Left kidney (tissue), 2 donors: Measurements from ENCODE around the gene RXYLT1. TPM values are rescaled to one million over a fixed set of nuclear protein-coding genes. Genes with fewer than 3 reads are reported as not detected.

ENCODE experiments used
- DNase-seq: peaks from one replicate; pipeline ENCODE4 v3.0.0-alpha.2; 2013
- polyA plus RNA-seq: library from polyadenylated mRNA; unstranded; fragments of 120-200 nt; gene quantifications from one replicate; pipeline ENCODE4 v1.2.1, GENCODE V29; 2013; ENCODE audit not compliant: insufficient read length

Gene RXYLT1
- polyA plus RNA-seq, 1 donor = 31.9 TPM

DNA sequence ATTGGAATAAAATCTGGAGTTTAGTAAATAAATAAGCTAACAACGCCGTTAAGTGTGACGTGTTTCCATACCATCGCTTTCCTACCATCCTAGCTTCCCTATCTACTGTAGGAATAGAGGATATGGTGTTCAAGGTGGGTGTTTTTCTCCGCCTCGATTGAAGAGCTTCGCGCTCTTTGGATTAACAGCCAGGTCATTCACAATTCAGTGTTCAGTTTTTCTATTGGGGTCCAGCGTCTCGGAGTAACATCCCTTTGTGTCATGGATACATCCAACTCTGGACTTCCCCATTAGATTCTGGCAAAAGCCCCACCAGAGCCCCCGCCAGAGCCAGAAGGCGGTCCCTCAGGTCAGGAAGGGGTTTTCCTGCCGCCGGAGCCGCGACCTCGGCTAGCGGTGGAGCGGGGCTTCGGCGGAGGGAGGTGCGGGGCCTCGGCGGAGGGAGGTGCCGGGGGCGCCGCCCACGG lies 63.6 kb downstream of the RXYLT1 start:
- no peak for DNase-seq

DNA sequence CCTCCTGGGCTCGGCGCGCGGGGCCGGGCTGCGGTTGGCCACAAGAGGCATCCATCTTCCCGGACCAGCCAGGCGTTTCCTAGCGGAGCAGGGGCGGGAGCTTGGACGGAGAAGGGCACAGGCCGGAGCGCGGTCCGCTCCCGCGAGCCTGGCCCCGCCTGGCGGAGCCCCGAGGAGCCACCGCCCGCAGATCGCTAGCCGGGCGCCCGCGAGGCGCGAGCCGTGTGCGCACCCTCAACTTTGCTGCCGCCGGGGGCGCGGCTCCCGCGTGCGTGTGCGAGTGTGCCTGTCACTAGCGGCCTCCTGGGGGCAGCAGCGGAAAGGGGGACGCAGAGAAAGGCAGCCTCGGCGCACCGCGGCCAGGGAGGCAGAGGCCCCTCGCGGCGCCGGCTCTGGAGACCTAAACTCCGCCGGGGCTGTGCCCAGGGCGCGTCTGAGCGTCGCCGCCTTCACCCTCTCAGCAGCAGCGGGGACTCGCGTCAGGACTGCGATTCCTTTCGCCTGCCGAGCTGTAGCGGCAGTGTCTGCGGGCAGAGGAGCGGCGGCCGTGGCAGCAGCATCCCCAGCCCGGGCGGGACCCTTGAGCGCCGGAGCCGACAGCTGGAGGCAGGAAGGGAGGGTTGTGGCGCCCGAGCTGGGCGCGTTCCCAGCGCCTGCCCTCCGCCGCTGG lies 64.1 kb downstream of the RXYLT1 start:
- peak; percentile 91 for DNase-seq

DNA sequence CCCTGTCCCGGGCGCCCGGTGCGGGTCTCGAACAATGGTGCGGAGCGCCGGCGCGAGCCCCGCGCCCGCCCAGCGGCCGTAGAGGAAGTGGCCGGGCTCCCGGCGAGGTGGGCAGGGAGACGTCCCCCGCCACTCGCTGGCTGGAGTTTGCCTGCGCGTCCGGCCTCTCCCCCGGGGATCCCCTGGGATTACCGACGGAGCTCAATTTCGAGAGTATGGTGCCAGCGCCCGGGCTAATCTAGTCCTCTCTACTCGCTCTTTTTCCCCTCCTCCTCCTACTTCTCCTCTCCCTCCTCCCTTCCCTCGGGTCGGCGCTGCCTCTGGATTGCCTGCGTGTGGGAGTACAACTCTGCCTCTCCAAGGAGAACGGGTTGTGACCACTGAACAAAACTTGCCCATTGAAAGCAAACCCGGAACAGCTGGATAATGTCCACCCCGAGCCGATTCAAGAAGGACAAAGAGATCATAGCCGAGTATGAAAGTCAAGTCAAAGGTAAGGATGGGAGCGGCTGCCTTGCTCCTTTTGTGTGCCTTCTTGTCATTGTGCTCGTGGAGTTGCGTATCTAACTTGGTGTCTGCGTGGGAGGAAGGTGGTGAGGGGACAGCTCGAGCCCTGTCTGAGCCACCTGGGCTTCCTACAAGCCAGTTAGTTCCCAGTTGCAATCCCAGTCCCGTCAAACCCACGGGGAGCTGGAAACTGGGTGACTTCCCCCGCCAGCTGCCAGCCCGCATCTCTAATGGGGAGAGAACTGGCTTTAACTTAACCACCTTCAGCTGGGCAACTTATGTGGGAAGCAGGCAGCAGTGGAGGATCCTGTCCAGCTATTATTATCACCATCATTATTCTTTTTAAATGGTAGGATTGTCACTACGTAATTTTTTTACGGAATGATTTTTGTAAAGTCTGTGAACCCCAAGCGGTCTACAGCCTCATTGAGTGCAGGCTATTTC lies 65.0 kb downstream of the RXYLT1 start, which contains the start of gene SRGAP1:
Gene SRGAP1, plus strand, starts transcription at position 310 of the 951 bp plus-strand sequence. Its CDS starts 117 bp downstream, at position 427.
- peak; percentile 81 for DNase-seq

DNA sequence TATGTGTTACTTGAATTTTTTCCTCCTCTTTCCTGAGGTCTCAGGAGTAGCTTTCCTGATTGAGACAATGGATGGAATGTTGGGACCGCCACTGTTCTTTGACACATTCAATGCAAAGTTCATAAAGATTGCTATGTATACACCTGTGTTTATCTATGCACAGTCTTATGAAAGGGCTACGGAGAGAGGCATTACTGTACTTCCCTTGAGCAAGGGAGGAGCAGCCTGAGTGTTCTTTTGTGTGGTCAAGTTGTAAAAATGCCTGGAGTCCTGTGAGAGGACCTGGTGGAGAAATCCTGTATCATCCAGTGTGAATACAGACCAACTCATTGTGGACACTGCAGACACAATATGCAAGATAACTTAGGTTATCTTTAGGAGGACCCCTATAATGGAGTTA lies 66.0 kb downstream of the RXYLT1 start:
- no peak for DNase-seq

DNA sequence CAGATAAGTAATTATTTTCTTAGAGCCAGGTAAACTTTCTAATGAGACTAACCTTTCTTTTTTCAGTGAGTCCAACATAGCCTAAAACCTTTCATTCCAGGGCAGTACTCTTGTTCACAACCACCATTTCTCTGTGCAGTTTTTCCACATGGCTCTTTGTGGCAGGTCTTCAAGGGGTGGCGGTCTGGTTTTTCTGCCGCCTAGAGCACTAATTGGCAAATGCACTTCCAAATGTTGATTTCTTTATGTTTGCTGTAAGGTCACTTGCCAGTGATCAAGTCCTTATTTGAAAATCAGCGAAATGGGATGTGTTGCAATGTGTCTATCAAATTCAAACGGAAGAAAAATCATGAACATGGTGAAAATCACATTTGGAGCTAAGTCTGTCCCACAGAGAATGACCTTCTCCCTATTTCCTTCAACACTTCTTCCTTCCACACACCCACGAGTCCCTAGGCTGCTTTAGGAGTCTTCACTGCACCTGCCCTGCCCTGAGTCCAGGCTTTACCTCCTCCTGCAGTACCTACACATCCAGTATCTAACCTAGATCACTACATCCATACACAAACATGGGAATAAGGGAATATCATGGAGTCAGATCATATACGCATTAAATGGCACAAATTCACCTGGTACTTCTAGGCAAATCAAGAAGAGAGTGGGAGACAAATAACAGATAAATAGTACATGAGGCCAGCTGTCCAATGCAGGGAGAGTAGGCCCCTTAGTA lies 66.7 kb downstream of the RXYLT1 start:
- DNase-seq = no peak

DNA sequence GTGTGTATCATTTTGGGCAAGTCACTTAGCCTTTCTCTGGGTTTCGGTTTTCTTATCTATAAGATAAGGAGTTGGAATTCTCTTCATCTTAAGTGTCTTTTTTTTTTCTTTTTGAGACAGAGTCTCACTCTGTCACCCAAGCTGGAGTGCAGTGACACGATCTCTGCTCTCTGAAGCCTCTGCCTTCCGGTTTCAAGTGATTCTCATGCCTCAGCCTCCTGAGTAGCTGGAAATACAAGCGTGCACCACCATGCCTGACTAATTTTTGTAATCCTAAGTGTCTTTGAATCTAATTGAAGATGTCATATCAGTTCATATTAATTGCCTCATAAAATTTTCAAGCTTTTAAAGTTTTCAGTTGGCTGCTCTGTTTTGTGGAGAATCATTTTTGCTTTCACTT lies 68.7 kb downstream of the RXYLT1 start:
- DNase-seq = no peak

DNA sequence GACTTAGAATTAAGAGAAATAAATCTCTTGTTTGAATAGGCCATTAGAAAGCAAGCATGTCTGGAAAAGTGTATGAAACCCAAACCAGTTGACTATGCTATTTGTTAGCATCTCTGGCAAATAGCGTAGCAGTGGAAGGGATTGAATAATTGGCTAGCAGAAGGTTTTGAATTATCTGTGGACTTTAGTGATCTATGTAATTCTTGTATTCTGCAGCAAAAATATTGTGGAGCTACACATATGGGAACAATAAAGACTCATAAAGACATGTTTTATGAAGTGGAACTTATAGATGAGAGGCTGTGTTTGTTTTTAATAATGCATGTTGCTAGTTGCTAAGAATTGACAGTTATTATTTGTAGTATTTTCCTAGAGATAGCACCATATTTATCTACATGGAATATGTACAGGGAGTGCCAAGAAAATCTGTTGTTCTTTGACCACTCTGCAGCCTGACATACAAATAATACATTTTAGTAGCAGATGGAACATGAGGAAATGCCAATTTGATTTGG lies 69.5 kb downstream of the RXYLT1 start:
- DNase-seq = no peak

DNA sequence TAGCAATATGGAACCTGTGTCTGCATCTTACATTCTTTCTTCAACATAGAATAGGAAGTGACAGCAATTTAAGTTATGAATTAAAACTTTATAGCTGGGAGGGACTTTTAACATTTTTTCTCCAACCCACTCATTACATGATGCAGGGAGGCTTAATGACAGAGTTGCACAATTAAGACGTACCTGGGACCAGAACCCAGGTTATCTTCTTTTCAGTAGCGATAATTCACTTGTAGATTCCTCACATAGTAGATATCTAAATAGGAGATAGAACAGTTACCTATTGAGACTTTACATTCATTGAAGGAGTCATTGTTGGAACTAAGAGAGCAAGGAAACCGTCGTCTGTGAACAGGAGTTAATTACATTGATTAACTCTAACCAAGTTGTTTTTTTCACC lies 69.9 kb downstream of the RXYLT1 start:
- no peak for DNase-seq

DNA sequence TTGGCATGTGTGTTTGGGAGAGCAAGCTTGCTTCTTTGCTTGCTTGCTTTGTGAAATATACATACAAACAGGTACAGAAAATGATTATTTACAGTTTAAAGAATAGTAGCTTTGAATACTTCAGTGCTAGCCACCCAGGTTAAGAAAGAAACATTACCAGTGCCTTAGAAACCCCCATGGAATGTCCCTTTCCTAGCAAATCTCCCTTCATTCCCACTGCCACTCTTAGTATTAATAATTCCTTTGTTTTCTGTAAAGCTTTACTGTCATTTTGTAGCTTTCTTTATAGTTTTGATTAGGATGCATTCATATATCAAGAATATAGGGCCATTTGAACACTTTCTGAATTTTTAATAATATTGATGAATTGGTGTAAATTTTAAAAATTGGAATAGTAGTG lies 74.3 kb downstream of the RXYLT1 start:
- DNase-seq = no peak

DNA sequence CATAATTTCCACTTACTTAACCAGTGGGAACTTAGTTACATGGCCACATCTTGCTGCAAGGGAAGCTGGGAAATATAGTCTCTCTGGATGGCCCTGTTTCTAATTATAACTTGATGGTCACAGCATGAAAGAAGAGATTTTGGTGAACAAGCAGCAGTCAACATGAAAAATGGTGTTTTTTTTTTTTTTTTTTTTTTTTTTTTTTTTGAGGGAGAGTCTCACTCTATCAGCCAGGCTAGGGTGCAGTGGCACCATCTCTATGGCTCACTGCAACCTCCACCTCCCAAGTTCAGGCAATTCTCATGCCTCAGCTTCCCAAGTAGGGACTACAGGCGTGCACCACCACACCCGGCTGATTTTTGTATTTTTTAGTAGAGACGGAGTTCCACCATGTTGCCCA lies 75.6 kb downstream of the RXYLT1 start:
- DNase-seq = no peak

DNA sequence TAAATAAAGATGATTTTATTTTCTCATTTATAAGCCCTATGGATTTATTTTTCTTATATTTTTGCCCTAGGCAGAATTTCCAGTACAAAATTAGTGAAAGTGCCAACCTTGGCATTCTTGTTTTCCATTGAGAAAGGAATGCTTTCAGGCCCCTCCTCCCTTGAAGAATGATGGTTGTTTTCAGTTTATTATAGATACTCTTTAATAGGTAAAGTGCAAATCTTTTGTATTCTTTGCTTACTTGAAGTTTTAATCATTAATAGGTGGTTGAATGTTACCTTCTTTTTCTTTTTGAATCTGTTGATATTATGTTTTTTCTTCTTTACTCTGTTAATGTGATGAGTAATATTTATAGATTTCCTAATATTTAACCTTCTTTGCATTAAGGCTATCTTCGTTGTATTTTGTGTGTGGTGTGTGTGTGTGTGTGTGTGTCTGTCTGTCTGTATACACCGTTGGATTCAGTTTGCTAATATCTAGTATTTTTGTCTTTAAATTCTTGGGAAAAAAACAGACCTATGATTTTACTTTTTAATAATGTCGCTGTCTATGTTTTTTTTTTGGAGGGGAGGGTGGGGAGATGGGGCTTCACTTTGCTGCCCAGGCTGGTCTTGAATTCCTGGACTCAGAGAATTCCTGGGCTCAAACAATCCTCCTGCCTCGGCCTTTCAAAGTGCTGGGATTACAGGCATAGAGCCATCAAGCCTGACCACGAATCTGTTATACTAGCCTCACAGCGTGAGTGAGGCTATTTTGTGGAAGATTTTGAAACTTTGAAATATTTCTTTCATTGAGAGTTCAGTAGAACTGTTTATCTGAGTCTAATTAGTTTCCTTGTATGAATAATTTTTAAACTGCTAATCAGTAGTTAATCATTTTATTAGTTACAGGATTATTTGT lies 78.3 kb downstream of the RXYLT1 start:
- no peak for DNase-seq

Other genes starting within 250 kb of the RXYLT1 start
- 92.3 TPM for gene DPY19L2, start 111.4 kb upstream of the RXYLT1 start, polyA plus RNA-seq
- 29.7 TPM for gene SRGAP1, start 64.8 kb downstream of the RXYLT1 start, polyA plus RNA-seq